Measurements from ENCODE around the gene NPTXR. TPM values are rescaled to one million over a fixed set of nuclear protein-coding genes. Genes with fewer than 3 reads are reported as not detected.

The NPTXR gene
- total RNA-seq, 1 donor from 2014 or later = 0.62 TPM

- H3K4me3 Mint-ChIP-seq (ENCODE audit: unreplicated experiment) = no peak overlapping the region
- no peak for DNase-seq (ENCODE audit: low spot score)
- no peak overlapping the region for H3K27ac Mint-ChIP-seq (ENCODE audit: unreplicated experiment)
- no peak for TF ChIP-seq CTCF (IDR thresholded peaks at IDR 0.05; ENCODE audit: unreplicated experiment)
- H3K9me3 Mint-ChIP-seq (ENCODE audit: unreplicated experiment) = no peaks in the 10 kb centered on the region
- peaks cover 4% of the 10 kb centered on the region for H3K4me1 Mint-ChIP-seq (ENCODE audit: unreplicated experiment)
- peaks cover 5% of the 10 kb centered on the region for H3K36me3 Mint-ChIP-seq (ENCODE audit: low read depth, unreplicated experiment)
- peaks cover 14% of the 10 kb centered on the region for H3K27me3 Mint-ChIP-seq (ENCODE audit: unreplicated experiment)
These were observed 30.8 kb upstream of the NPTXR start for GRCh38 chr22:38874529-38875222.

GRCh38 chr22:38873469-38874411, 29.9 kb upstream of the NPTXR start:
- Mint-ChIP-seq H3K27me3 (ENCODE audit: unreplicated experiment) (peaks cover 13% of the 10 kb centered on the region), H3K9me3 (ENCODE audit: unreplicated experiment) (no peaks in the 10 kb centered on the region), H3K4me1 (ENCODE audit: unreplicated experiment) (peaks cover 4% of the 10 kb centered on the region), H3K27ac (ENCODE audit: unreplicated experiment) (peak overlapping the region; percentile 80), H3K36me3 (ENCODE audit: low read depth, unreplicated experiment) (peaks cover 5% of the 10 kb centered on the region), H3K4me3 (ENCODE audit: unreplicated experiment) (peak overlapping the region; percentile 96)
- TF ChIP-seq CTCF (IDR thresholded peaks at IDR 0.05; ENCODE audit: unreplicated experiment) = no peak
- DNase-seq (ENCODE audit: low spot score) = no peak

- TF ChIP-seq CTCF (IDR thresholded peaks at IDR 0.05; ENCODE audit: unreplicated experiment) = no peak
- peaks cover 4% of the 10 kb centered on the region for H3K4me1 Mint-ChIP-seq (ENCODE audit: unreplicated experiment)
- peaks cover 5% of the 10 kb centered on the region for H3K36me3 Mint-ChIP-seq (ENCODE audit: low read depth, unreplicated experiment)
- H3K4me3 Mint-ChIP-seq (ENCODE audit: unreplicated experiment) = peak overlapping the region; percentile 96
- peaks cover 19% of the 10 kb centered on the region for H3K27me3 Mint-ChIP-seq (ENCODE audit: unreplicated experiment)
- H3K9me3 Mint-ChIP-seq (ENCODE audit: unreplicated experiment) = no peaks in the 10 kb centered on the region
- H3K27ac Mint-ChIP-seq (ENCODE audit: unreplicated experiment) = peak overlapping the region; percentile 84
- peak; percentile 52 for DNase-seq (ENCODE audit: low spot score)
These were observed 29.0 kb upstream of the NPTXR start for GRCh38 chr22:38872831-38873248.

GRCh38 chr22:38872172-38872830, 28.5 kb upstream of the NPTXR start, which contains the start of gene CBX6:
Gene CBX6, minus strand, starts transcription at chr22:38872216. Its CDS starts 26 bp downstream, at chr22:38872190.
- peak within 1 kb of the TSS; percentile 96 for H3K4me3 Mint-ChIP-seq (ENCODE audit: unreplicated experiment)
- H3K36me3 Mint-ChIP-seq (ENCODE audit: low read depth, unreplicated experiment) = peaks cover 5% of the 10 kb centered on the region
- no peak for TF ChIP-seq CTCF (IDR thresholded peaks at IDR 0.05; ENCODE audit: unreplicated experiment)
- peaks cover 4% of the 10 kb centered on the region for H3K4me1 Mint-ChIP-seq (ENCODE audit: unreplicated experiment)
- H3K9me3 Mint-ChIP-seq (ENCODE audit: unreplicated experiment) = no peaks in the 10 kb centered on the region
- peaks cover 19% of the 10 kb centered on the region for H3K27me3 Mint-ChIP-seq (ENCODE audit: unreplicated experiment)
- peak within 1 kb of the TSS; percentile 84 for H3K27ac Mint-ChIP-seq (ENCODE audit: unreplicated experiment)
- peak; percentile 96 for DNase-seq (ENCODE audit: low spot score)

All from endothelial cell (in vitro differentiated cells).